HCT116 (cell line): ENCODE data around the gene CKS1B. TPM values are rescaled to one million over a fixed set of nuclear protein-coding genes. Genes with fewer than 3 reads are reported as not detected.
A peak's percentile ranks its signal among the peaks of the same experiment; 100 is the strongest.
"Not testable (repeated sequence)": the region's sequence is repeated elsewhere in the genome, so short reads cannot be mapped to it uniquely, and the experiment has no call there.

Experiments
- ATAC-seq: fragments of 200-7000 bp; cut with Tn5 transposase; 2 replicates; pipeline ENCODE4 v1.9.1; 2020; ENCODE audit warnings: mild to moderate bottlenecking, moderate library complexity
- BruUV-seq: library from RNA; stranded (reverse); fragments of 400-500 nt; replicated peaks from 2 replicates; lab custom pipeline; 2021; lab: Mats Ljungman, UMichigan
- CTCF ChIA-PET: fragments of 300-600 bp; sonication (Branson Sonifier 250); formaldehyde crosslinking; loops from one replicate; lab custom pipeline; 2021; ENCODE audit warnings: antibody characterized with exemption; lab: Charles Lee
- POLR2A ChIA-PET: fragments of 300-600, 350-600 bp; sonication (Branson Sonifier 250); formaldehyde crosslinking; loops from one replicate; lab custom pipeline; 2021; ENCODE audit warnings: antibody characterized with exemption; lab: Charles Lee
- RAD21 ChIA-PET, 2 experiments: fragments of 300-600 bp; sonication (Branson Sonifier 250); formaldehyde crosslinking; loops; one replicate each; lab custom pipeline; 2023; ENCODE audit warnings: low total read pairs in 2 of 2; ENCODE audit not compliant: uncharacterized antibody in 2 of 2, unreplicated experiment in 2 of 2, low non-redundant PET in 1 of 2; lab: Charles Lee
- DNase-seq: peaks from one replicate; pipeline ENCODE4 v3.0.0-alpha.2; 2010; ENCODE audit warnings: low read depth, low spot score
- H2AFZ ChIP-seq: fragments of 200-600 bp; shearing (Covaris generic), sonication (generic); 2 replicates; pipeline ENCODE4 v1.6.1; 2017; ENCODE audit warnings: low read depth, mixed run types, mixed read lengths, antibody characterized with exemption, low read length; ENCODE audit not compliant: poor library complexity, severe bottlenecking
- H3K27ac ChIP-seq: 2 replicates; pipeline ENCODE4 v1.5.1; 2012; ENCODE audit warnings: low read depth, low read length
- H3K27me3 ChIP-seq: fragments of 200-600 bp; sonication (generic); 2 replicates; pipeline ENCODE4 v1.6.1; 2016; ENCODE audit warnings: mixed run types, low read length, mixed read lengths; ENCODE audit not compliant: insufficient read depth
- H3K36me3 ChIP-seq, 2 experiments: fragments of 200-500 bp in 1 of 2; fragments of 200-600 bp in 1 of 2; sonication (Bioruptor generic) in 1 of 2; sonication (generic) in 1 of 2; 2 replicates each; pipeline versions ENCODE4 v1.5.1 to v1.6.1; 2014 to 2016; ENCODE audit warnings: low read length in 2 of 2, inconsistent platforms in 1 of 2, mixed read lengths in 1 of 2, mixed run types in 1 of 2; ENCODE audit not compliant: insufficient read depth in 2 of 2, control insufficient read depth in 1 of 2
- H3K4me1 ChIP-seq, 2 experiments: fragments of 200-600 bp in 1 of 2; sonication (generic) in 1 of 2; 2 replicates each; pipeline versions ENCODE4 v1.5.1 to v1.6.1; 2012 to 2017; ENCODE audit warnings: low read length in 2 of 2, inconsistent platforms in 1 of 2, mild to moderate bottlenecking in 1 of 2, mixed read lengths in 1 of 2, mixed run types in 1 of 2, moderate library complexity in 1 of 2; ENCODE audit not compliant: insufficient read depth in 2 of 2, control insufficient read depth in 1 of 2
- H3K4me2 ChIP-seq: fragments of 200-600 bp; sonication (generic); 2 replicates; pipeline ENCODE4 v1.6.1; 2017; ENCODE audit warnings: mixed run types, low read length, mixed read lengths
- H3K4me3 ChIP-seq, 2 experiments: fragments of 200-600 bp in 1 of 2; sonication (generic) in 1 of 2; replicated peaks in 1 of 2; 2 replicates each; pipeline ENCODE4 v1.5.1; 2011 to 2016; ENCODE audit warnings: low read length in 2 of 2, control low read depth in 1 of 2, low read depth in 1 of 2, mild to moderate bottlenecking in 1 of 2, mixed read lengths in 1 of 2, mixed run types in 1 of 2
- H3K79me2 ChIP-seq: fragments of 200-600 bp; sonication (generic); 2 replicates; pipeline ENCODE4 v1.6.1; 2017; ENCODE audit warnings: mild to moderate bottlenecking, mixed run types, low read length, moderate library complexity, mixed read lengths; ENCODE audit not compliant: insufficient read depth
- H3K9ac ChIP-seq: fragments of 200-600 bp; sonication (generic); 2 replicates; pipeline ENCODE4 v1.6.1; 2016; ENCODE audit warnings: low read length, mixed read lengths
- H3K9me2 ChIP-seq: fragments of 200-600 bp; sonication (generic), shearing (Covaris generic); 2 replicates; pipeline ENCODE4 v1.6.1; 2017; ENCODE audit warnings: mixed run types, mild to moderate bottlenecking, moderate library complexity; ENCODE audit not compliant: insufficient read depth
- H3K9me3 ChIP-seq, 2 experiments: fragments of 200-500 bp in 1 of 2; fragments of 200-600 bp in 1 of 2; sonication (Bioruptor generic) in 1 of 2; sonication (generic) in 1 of 2; 2 replicates each; pipeline ENCODE4 v1.6.1; 2014 to 2017; ENCODE audit warnings: low read length in 2 of 2, mixed read lengths in 2 of 2, inconsistent platforms in 1 of 2, low read depth in 1 of 2, mild to moderate bottlenecking in 1 of 2, mixed run types in 1 of 2, moderate library complexity in 1 of 2; ENCODE audit not compliant: control insufficient read depth in 1 of 2, insufficient read depth in 1 of 2
- H4K20me1 ChIP-seq: fragments of 200-600 bp; sonication (generic), shearing (Covaris generic); 2 replicates; pipeline ENCODE4 v1.6.1; 2017; ENCODE audit warnings: mixed run types, mild to moderate bottlenecking, moderate library complexity; ENCODE audit not compliant: insufficient read depth
- ATF3 ChIP-seq: IDR thresholded peaks from 2 replicates; pipeline ENCODE4 v1.6.1; 2012
- CTCF ChIP-seq, 3 experiments: fragments of 200-600 bp in 1 of 3; sonication (generic) in 1 of 3; IDR thresholded peaks in 2 of 3; conservative IDR thresholded peaks in 1 of 3; 2 replicates each; pipeline ENCODE4 v1.5.1; 2012 to 2017; ENCODE audit warnings: low read depth in 2 of 3, low read length in 2 of 3, antibody characterized with exemption in 1 of 3, borderline replicate concordance in 1 of 3, control low read depth in 1 of 3, mild to moderate bottlenecking in 1 of 3, mixed read lengths in 1 of 3, mixed run types in 1 of 3, moderate library complexity in 1 of 3; ENCODE audit not compliant: insufficient read depth in 1 of 3
- EGR1 ChIP-seq: IDR thresholded peaks from 2 replicates; pipeline ENCODE4 v1.6.1; 2012; ENCODE audit warnings: low read depth
- ELF1 ChIP-seq: IDR thresholded peaks from 2 replicates; pipeline ENCODE4 v1.6.1; 2012; ENCODE audit warnings: low read depth, borderline replicate concordance
- FOSL1 ChIP-seq: IDR thresholded peaks from 2 replicates; pipeline ENCODE4 v1.6.1; 2012; ENCODE audit warnings: low read depth
- POLR2AphosphoS5 ChIP-seq: IDR thresholded peaks from 2 replicates; pipeline ENCODE4 v1.6.1; 2011; ENCODE audit warnings: mild to moderate bottlenecking, low read depth, low read length, moderate library complexity
- SRF ChIP-seq: IDR thresholded peaks from 2 replicates; pipeline ENCODE4 v1.6.1; 2012; ENCODE audit warnings: low read depth
- ZFX ChIP-seq: fragments of 450-650 bp; IDR thresholded peaks from 2 replicates; pipeline ENCODE4 v1.6.1; 2017
- intact Hi-C: fragments of 100-400 bp; cut with micrococcal nuclease; formaldehyde crosslinking; loops from 2 replicates; pipeline ENCODE4 v1.10.0; 2022
- total RNA-seq: library from RNA; stranded (reverse); gene quantifications from one replicate; pipeline ENCODE4 v1.2.1, GENCODE V29; 2021; ENCODE audit not compliant: unreplicated experiment

The CKS1B gene
- total RNA-seq, 1 experiment from 2014 or later: 229 TPM

GRCh38 chr1:154994591-154994990, 20.1 kb downstream of the CKS1B start:
- no peak for DNase-seq
- no peak overlapping the region for H3K4me3 ChIP-seq
- peak overlapping the region; percentile 32; the same call in 1 of the 2 replicates for H3K27ac ChIP-seq
- ChIA-PET CTCF (interaction anchor here (0.7 to 1.3 kb wide), 2 partner anchors 12 to 21 kb away, joined by 3 to 4 read pairs; no protein-coding TSS in a partner anchor), RAD21 (interaction anchor here in 1 of 2 experiments (1.1 kb wide), 1 partner anchor 34 kb away, joined by 4 read pairs; the partner anchor contains the start of gene PYGO2), POLR2A (interaction anchor here (1.4 to 2.8 kb wide), 3 partner anchors 11 to 24 kb away, joined by 4 to 18 read pairs (median 15); partner anchors contain the start of genes CKS1B, FLAD1 and SHC1)
- no peaks in the 10 kb centered on the region for H3K27me3 ChIP-seq
- no peak for ATAC-seq
- no peaks in the 10 kb centered on the region for H3K9me2 ChIP-seq
- BruUV-seq: no TSS peak
- H3K9ac ChIP-seq: no peak overlapping the region
- intact Hi-C loops: no loop called here
- no peaks in the 10 kb centered on the region for H4K20me1 ChIP-seq
- H3K4me2 ChIP-seq: no peak overlapping the region
- H3K4me1 ChIP-seq: peaks cover 28 to 58% of the 10 kb centered on the region in 2 experiments
- H3K79me2 ChIP-seq: peaks cover 6% of the 10 kb centered on the region; the same call in 1 of the 2 replicates
- H2AFZ ChIP-seq: no peak overlapping the region
- peaks cover 1 to 7% of the 10 kb centered on the region in 2 experiments; a peak in 2 of 4 replicates for H3K36me3 ChIP-seq
- no peaks in the 10 kb centered on the region for H3K9me3 ChIP-seq
- no peak for TF ChIP-seq FOSL1
- TF ChIP-seq SRF: no peak
- 0 out of 2 replicates have a peak, but pooled peaks have one; percentile 26 for TF ChIP-seq POLR2AphosphoS5
- TF ChIP-seq ATF3: no peak
- no peak for TF ChIP-seq EGR1
- TF ChIP-seq ZFX: no peak
- no peak for TF ChIP-seq ELF1
- TF ChIP-seq, all 23 proteins: peak for 1

GRCh38 chr1:154995301-154995983, 21.0 kb downstream of the CKS1B start:
- H3K9me3 ChIP-seq, H3K27ac ChIP-seq, BruUV-seq, H3K4me3 ChIP-seq, H3K9ac ChIP-seq, DNase-seq, H3K36me3 ChIP-seq, H2AFZ ChIP-seq, H3K79me2 ChIP-seq, ATAC-seq, H3K9me2 ChIP-seq, H4K20me1 ChIP-seq, H3K27me3 ChIP-seq: not testable (repeated sequence)
- Histone ChIP-seq H3K4me1 (peaks cover 28 to 66% of the 10 kb centered on the region in 2 experiments), H3K4me2 (peak overlapping the region; percentile 14; the same call in 1 of the 2 replicates)
- TF ChIP-seq CTCF (IDR thresholded peaks at IDR 0.05 in 2 of 3, conservative IDR thresholded peaks at IDR 0.05 in 1 of 3; ENCODE audit: borderline replicate concordance in 1 of 3, insufficient read depth in 1 of 3, low read depth in 2 of 3, low read length in 2 of 3): peak in 2 of 3 experiments; percentile 27 to 44; a peak in 3 of 6 replicates
- CTCF ChIA-PET: interaction anchor here (0.7 to 2.9 kb wide), 4 partner anchors 11 to 40 kb away, joined by 3 to 10 read pairs (median 4); partner anchors contain the start of gene SHC1
- intact Hi-C loops: loop anchor here (5.0 kb wide), 1 partner anchor 33 kb away; the partner anchor contains the start of gene PYGO2
- RAD21 ChIA-PET: interaction anchor here in 1 of 2 experiments (1.1 kb wide), 1 partner anchor 34 kb away, joined by 4 read pairs; the partner anchor contains the start of gene PYGO2
- POLR2A ChIA-PET: interaction anchor here (1.1 to 2.8 kb wide), 3 partner anchors 12 to 22 kb away, joined by 3 to 18 read pairs (median 15); partner anchors contain the start of genes CKS1B and FLAD1
